Measurements from ENCODE around the gene CPTP. TPM values are rescaled to one million over a fixed set of nuclear protein-coding genes. Genes with fewer than 3 reads are reported as not detected.

Gene CPTP
- total and polyA plus RNA-seq, 2 of the 13 experiments (the other 11 are each of a cell fraction or from before 2014, with no cell fraction given) = 5.5 to 9.3 TPM

DNA sequence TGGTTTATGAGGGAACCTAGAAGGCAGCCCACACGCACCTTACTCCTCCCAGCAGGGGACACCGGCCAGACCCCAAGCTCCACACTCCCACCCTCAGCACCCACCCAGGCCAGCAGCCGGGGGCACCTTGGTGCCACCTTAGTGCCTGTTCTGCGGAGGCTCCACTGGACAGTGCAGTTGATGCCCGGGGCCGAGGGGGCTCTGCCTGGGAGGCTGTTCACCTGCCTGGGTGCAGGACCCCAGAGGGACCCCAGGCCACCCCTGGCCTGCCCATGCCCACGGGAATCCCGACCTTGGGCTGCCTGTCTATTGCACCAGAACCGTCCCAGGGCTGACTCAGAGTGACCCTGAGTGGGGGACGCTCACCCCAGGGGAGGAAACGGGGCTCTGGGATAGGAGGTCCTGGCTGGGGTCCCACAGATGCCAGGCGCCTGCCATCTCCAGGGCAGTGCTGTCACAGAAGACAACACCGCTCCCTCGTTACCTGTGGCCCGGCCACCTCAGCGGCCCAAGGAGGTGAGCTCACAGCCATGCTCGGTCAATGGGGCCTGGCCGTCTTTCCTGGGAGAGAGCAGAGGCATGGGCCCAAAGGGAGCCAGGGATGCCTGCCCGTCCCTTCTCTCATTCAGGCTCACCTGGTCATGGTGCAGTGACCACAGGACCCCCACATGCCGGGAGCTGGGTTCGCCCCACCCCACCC lies 43.7 kb upstream of the CPTP start (continued):
- TF ChIP-seq ZNF776 (CRISPR knock-in tag; IDR thresholded peaks at IDR 0.05) (peak; percentile 24; the same call in 1 of the 2 replicates), SALL2 (CRISPR knock-in tag; IDR thresholded peaks at IDR 0.05) (0 out of 2 replicates have a peak, but pooled peaks have one; percentile 3), HOXD1 (CRISPR knock-in tag; IDR thresholded peaks at IDR 0.05) (no peak), NFYC (CRISPR knock-in tag; IDR thresholded peaks at IDR 0.05) (no peak), AGO2 (optimal IDR thresholded peaks at IDR 0.05; ENCODE audit: low read depth, low read length) (peak; percentile 26), ZNF660 (CRISPR knock-in tag; IDR thresholded peaks at IDR 0.05; ENCODE audit: borderline replicate concordance, low read depth) (no peak), NCOA5 (CRISPR knock-in tag; IDR thresholded peaks at IDR 0.05) (no peak), ZNF782 (CRISPR knock-in tag; IDR thresholded peaks at IDR 0.05; ENCODE audit: borderline replicate concordance) (no peak), ZNF678 (CRISPR knock-in tag; IDR thresholded peaks at IDR 0.05) (no peak), BRD4 (CRISPR knock-in tag; IDR thresholded peaks at IDR 0.05) (0 out of 2 replicates have a peak, but pooled peaks have one; percentile 35), NAIF1 (CRISPR knock-in tag; IDR thresholded peaks at IDR 0.05; ENCODE audit: borderline replicate concordance) (no peak), KDM5B (CRISPR knock-in tag; IDR thresholded peaks at IDR 0.05; ENCODE audit: borderline replicate concordance) (no peak; the same call in 1 of the 2 replicates), FOXC1 (CRISPR knock-in tag; IDR thresholded peaks at IDR 0.05; ENCODE audit: borderline replicate concordance) (no peak), SATB2 (CRISPR knock-in tag; IDR thresholded peaks at IDR 0.05) (no peak), ZNF160 (CRISPR knock-in tag; IDR thresholded peaks at IDR 0.05) (no peak), ZSCAN9 (CRISPR knock-in tag; IDR thresholded peaks at IDR 0.05; ENCODE audit: borderline replicate concordance) (no peak), ZNF501 (CRISPR knock-in tag; IDR thresholded peaks at IDR 0.05) (no peak), HMGA1 (CRISPR knock-in tag; conservative IDR thresholded peaks at IDR 0.05) (no peak), ZNF121 (CRISPR knock-in tag; IDR thresholded peaks at IDR 0.05) (no peak), IKZF4 (CRISPR knock-in tag; IDR thresholded peaks at IDR 0.05; ENCODE audit: borderline replicate concordance, low read depth, not compliant biosample characterization) (no peak), ZBTB3 (CRISPR knock-in tag; IDR thresholded peaks at IDR 0.05; ENCODE audit: borderline replicate concordance, low read depth) (no peak), TFAP4 (IDR thresholded peaks at IDR 0.05; ENCODE audit: borderline replicate concordance, low read depth) (no peak), CENPT (CRISPR knock-in tag; IDR thresholded peaks at IDR 0.05; ENCODE audit: low read depth) (no peak)
- TF ChIP-seq, protein P1, sequence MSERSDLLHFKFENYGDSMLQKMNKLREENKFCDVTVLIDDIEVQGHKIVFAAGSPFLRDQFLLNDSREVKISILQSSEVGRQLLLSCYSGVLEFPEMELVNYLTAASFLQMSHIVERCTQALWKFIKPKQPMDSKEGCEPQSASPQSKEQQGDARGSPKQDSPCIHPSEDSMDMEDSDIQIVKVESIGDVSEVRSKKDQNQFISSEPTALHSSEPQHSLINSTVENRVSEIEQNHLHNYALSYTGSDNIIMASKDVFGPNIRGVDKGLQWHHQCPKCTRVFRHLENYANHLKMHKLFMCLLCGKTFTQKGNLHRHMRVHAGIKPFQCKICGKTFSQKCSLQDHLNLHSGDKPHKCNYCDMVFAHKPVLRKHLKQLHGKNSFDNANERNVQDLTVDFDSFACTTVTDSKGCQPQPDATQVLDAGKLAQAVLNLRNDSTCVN (CRISPR knock-in tag; IDR thresholded peaks at IDR 0.05; ENCODE audit: borderline replicate concordance) = no peak
- TF ChIP-seq, protein P2, sequence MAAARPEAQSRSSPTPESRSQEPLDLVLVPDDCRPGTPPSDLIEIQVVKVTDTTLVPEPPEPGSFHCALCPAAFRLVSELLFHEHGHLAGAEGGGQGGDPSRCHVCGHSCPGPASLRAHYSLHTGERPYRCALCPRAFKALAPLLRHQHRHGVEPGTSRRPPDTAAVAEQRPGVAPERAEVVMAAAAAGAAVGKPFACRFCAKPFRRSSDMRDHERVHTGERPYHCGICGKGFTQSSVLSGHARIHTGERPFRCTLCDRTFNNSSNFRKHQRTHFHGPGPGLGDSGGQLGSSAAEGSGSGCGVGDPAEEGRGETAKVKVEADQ (CRISPR knock-in tag; IDR thresholded peaks at IDR 0.05; ENCODE audit: borderline replicate concordance) = no peak
- TF ChIP-seq, protein P3, sequence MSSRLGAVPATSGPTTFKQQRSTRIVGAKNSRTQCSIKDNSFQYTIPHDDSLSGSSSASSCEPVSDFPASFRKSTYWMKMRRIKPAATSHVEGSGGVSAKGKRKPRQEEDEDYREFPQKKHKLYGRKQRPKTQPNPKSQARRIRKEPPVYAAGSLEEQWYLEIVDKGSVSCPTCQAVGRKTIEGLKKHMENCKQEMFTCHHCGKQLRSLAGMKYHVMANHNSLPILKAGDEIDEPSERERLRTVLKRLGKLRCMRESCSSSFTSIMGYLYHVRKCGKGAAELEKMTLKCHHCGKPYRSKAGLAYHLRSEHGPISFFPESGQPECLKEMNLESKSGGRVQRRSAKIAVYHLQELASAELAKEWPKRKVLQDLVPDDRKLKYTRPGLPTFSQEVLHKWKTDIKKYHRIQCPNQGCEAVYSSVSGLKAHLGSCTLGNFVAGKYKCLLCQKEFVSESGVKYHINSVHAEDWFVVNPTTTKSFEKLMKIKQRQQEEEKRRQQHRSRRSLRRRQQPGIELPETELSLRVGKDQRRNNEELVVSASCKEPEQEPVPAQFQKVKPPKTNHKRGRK (CRISPR knock-in tag; IDR thresholded peaks at IDR 0.05) = no peak
